Omental fat pad (tissue), 4 donors: ENCODE measurements around the gene KCNJ1. TPM values are rescaled to one million over a fixed set of nuclear protein-coding genes. Genes with fewer than 3 reads are reported as not detected.

ENCODE experiments used
- ATAC-seq: fragments of 150-250 bp; one replicate; pipeline ENCODE4 v1.9.1; 2016; ENCODE audit warnings: mild to moderate bottlenecking, moderate library complexity; ENCODE audit not compliant: low FRiP score
- DNase-seq: peaks from one replicate; pipeline ENCODE4 v3.0.0-alpha.2; 2019; ENCODE audit warnings: low spot score
- total RNA-seq, 4 donors: library from RNA; depleted of rRNA; stranded (reverse); fragments of >200 nt; gene quantifications; one replicate each; pipeline ENCODE4 v1.1.0, GENCODE V29; 2016
- TF ChIP-seq, protein P1 (sequence below), 3 donors: fragments of 450-650 bp; IDR thresholded peaks; one replicate each; pipeline ENCODE4 v1.5.1; 2016 to 2017; ENCODE audit warnings: antibody characterized with exemption in 3 of 3, mild to moderate bottlenecking in 3 of 3, moderate library complexity in 2 of 3

Gene KCNJ1
- under 1 TPM in 1 of 4 donors, not detected in 3; 0.96 TPM for total RNA-seq

DNA sequence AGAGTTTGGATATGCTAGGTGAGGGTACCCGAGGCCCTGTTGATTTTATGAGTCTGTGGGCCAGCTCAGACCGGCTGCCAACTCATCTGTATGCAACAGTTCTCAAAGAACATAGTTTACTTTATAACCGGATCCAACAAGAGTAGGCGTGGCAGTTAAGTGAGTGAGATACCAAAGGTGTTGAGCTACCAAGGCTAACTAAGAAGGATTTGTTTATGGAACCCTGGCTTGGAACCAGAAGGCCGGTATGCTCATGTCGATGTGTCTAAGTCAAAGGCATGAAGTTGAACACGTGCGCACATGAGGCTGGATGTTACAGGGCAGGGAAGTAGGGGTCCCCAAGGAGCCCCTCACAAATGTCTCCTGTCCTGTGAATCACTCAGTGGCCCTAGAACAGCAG lies at the start of gene KCNJ1:
Gene KCNJ1, minus strand, starts transcription at position 20 of the 400 bp plus-strand sequence. CDS start 27,053 bp downstream, outside the sequence.
- no peak for ATAC-seq
- TF ChIP-seq, protein P1, sequence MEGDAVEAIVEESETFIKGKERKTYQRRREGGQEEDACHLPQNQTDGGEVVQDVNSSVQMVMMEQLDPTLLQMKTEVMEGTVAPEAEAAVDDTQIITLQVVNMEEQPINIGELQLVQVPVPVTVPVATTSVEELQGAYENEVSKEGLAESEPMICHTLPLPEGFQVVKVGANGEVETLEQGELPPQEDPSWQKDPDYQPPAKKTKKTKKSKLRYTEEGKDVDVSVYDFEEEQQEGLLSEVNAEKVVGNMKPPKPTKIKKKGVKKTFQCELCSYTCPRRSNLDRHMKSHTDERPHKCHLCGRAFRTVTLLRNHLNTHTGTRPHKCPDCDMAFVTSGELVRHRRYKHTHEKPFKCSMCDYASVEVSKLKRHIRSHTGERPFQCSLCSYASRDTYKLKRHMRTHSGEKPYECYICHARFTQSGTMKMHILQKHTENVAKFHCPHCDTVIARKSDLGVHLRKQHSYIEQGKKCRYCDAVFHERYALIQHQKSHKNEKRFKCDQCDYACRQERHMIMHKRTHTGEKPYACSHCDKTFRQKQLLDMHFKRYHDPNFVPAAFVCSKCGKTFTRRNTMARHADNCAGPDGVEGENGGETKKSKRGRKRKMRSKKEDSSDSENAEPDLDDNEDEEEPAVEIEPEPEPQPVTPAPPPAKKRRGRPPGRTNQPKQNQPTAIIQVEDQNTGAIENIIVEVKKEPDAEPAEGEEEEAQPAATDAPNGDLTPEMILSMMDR (IDR thresholded peaks at IDR 0.05), result no peak
- no peak for DNase-seq

GRCh38 chr11:128916681-128917080 lies 49.6 kb upstream of the KCNJ1 start:
- TF ChIP-seq, protein P1 (IDR thresholded peaks at IDR 0.05), result no peak
- ATAC-seq (no peak), DNase-seq (no peak)

DNA sequence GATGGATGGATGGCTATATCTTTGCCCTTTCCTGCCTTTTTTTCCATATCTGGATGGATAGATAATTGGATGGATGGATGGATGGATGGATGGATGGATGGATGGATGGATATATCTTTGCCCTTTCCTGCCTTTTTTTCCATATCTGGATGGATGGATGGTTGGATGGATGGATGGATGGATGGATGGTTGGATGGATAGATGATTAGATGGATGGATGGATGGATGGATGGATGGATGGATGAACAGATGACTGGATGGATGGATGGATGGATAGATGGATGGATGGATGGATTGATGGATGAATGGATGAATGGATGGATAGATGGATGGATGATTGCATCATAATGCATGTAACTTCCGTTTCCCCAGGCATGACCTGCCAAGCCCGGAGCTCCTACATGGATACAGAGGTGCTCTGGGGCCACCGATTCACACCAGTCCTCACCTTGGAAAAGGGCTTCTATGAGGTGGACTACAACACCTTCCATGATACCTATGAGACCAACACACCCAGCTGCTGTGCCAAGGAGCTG lies 49.0 kb upstream of the KCNJ1 start:
- ATAC-seq (no peak), DNase-seq (no peak)
- TF ChIP-seq, protein P1 (IDR thresholded peaks at IDR 0.05), result no peak

- ATAC-seq, result no peak
- TF ChIP-seq, protein P1 (IDR thresholded peaks at IDR 0.05), result no peak
- DNase-seq, result no peak
Measured at GRCh38 chr11:128915149-128915521, 48.0 kb upstream of the KCNJ1 start.

- ATAC-seq (no peak), DNase-seq (no peak)
- TF ChIP-seq, protein P1 (IDR thresholded peaks at IDR 0.05), result no peak
Measured at GRCh38 chr11:128914216-128915148, 47.4 kb upstream of the KCNJ1 start.

DNA sequence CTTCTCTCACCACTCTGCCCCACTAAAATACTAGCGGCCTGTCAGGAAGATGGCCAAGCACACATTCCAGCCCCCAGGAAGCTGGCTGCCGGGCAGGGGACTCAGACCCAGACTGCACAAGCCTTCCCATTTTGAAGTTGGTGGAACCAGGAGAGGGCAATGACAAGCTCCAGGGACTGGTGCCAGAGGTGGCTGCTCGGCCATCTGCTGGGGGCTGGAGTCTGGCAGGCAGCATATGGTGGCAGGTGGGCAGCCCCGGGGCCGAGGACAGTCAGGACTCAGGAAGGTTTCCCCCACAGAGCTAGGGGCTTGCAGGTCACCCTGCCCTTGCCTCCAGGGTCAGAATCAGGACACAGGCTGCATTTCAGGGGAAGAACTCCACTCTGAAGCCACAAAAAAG lies 46.7 kb upstream of the KCNJ1 start:
- TF ChIP-seq, protein P1 (IDR thresholded peaks at IDR 0.05), result no peak
- ATAC-seq (no peak), DNase-seq (no peak)
